GM19351 (cell line): ENCODE measurements around the gene SLC35F4.
"Not testable (repeated sequence)": the region's sequence is repeated elsewhere in the genome, so short reads cannot be mapped to it uniquely, and the experiment has no call there.

ENCODE experiments used
- ATAC-seq: cut with Tn5 transposase; IDR thresholded peaks from one replicate; pipeline ENCODE4 v1.9.1; 2021; ENCODE audit warnings: mild to moderate bottlenecking, moderate library complexity; ENCODE audit not compliant: unreplicated experiment

SLC35F4 gene

DNA sequence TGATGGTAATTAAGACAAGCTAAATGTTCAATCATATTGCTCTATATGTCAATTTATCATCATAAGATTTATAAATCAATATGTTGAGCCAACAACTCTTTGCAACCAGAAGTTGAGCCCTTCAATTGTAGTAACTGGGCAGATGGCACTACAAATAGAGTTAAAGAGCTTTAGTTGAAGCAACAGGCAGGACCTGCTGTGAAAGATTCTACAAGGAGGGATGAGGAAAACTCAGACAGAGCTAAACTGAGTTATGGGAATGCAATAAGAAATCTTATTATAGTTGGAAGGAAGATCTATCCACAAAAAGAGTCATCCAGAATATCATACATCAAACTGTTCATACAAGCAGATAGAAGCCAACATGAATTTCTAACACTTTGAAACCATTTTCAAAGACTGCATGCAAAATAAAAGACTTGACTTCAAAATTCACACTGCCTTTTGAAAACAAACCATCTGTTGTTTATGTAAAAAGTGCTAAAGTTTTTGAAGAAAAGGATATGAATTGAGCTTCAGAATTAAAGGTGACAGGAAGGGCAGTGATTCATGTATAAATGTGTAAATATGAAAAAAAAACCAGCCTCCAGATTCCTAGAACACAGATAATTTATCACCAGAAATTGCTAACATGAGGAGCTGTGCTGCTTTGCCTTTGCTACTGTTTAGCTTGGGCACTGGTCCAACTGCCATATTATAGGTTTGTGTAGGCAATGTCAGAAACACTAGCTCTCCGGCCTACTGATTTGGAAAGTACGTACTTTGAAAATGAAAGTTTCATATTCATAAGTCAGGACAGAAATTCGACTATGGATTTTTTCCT, 133.2 kb downstream of the SLC35F4 start:
- no peak for ATAC-seq

- ATAC-seq, result no peak
Observed at GRCh38 chr14:57729208-57730187, 136.4 kb downstream of the SLC35F4 start.

- ATAC-seq, result no peak
Observed at GRCh38 chr14:57725399-57726077, 140.4 kb downstream of the SLC35F4 start.

DNA sequence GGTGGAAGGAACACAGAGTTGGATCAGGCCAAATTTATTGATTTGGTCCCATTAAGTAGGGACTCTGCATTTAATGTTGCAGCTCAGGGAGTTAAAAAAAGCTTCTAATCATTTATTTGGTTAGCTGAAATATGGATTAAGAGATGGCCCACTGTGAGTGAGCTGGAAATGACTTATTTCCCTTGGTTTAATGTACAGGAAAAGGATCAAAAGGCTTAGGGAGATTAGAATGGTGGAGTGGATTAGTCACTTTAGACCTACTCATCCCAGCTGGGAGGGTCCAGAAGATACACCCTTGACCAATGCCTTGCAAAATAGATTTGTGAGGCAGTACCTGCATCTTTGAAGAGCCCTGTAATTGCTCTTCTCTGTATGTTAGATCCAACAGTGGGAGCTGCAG, 143.8 kb downstream of the SLC35F4 start:
- ATAC-seq, result not testable (repeated sequence)

DNA sequence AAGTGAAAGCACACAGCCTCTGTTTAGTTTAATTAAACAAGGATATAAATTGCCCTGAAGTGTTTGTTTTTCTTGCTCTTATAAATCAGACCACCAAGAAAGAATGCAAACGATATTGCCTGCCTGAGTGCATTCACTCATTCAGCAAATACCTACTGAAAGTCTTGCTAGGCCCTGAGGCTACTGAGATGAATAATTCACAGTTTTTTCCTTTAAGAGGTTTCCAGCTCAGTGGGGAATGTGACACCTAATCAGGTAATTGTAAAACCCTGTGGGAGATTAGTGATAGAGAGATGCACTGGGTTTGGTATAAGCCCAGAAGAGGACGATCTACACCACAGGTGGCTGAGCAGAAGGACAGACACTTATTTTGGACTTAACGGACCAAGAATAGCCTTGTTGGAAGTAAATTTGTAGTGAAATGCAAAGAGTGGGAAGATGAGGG, 151.4 kb downstream of the SLC35F4 start:
- no peak for ATAC-seq

GRCh38 chr14:57712698-57713097, 153.2 kb downstream of the SLC35F4 start:
- ATAC-seq, result no peak

DNA sequence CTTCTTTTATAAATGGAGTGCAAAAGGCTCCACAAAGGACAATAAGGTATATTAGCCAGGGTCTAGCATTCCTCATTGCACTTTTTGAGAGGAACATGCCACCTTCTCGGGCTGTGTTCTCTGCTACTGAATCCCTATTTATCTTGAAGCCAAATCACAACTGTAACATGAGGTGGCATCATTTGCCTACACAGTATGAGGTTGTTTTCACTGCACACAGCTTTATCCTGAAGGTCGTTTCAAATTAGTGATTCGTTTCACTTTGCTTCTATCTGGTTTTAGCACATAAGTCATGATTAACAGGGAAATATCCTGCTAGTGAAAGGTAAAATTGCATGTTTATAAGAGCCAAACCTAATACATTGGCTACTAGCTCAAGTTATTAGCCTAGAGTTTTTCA, 153.8 kb downstream of the SLC35F4 start:
- ATAC-seq, result no peak

DNA sequence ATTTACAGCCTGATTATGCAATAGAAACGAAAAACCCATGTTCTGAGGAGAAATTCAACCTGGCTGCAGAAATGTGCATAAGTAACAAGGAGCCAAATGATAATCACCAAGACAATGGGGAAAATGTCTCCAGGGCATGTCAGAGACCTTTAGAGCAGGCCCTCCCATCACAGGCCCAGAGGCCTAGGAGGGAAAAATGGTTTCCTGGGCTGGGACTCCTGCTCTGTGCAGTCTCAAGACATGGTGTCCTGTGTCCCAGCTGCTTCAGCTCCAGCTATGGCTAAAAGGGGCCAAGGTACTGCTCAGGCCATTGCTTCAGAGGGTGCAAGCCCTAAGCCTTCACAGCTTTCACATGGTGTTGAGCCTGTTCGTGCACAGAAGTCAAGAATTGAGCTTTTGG, 156.0 kb downstream of the SLC35F4 start:
- no peak for ATAC-seq

DNA sequence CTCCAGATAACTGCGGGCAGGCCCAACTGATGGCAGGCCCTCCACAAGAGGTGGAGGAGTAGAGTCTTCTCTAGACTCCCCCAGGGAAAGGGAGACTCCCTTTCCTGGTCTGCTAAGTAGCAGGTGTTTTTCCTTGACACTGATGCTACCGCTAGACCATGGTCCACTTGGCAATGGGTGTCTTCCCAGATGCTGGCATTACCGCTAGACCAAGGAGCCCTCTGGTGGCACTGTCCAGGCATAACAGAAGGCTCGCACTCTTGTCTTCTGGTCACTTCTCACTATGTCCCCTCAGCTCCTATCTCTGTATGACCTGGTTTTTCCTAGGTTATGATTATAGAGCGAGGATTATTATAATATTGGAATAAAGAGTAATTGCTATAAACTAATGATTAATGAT, 156.8 kb downstream of the SLC35F4 start:
- ATAC-seq, result not testable (repeated sequence)

DNA sequence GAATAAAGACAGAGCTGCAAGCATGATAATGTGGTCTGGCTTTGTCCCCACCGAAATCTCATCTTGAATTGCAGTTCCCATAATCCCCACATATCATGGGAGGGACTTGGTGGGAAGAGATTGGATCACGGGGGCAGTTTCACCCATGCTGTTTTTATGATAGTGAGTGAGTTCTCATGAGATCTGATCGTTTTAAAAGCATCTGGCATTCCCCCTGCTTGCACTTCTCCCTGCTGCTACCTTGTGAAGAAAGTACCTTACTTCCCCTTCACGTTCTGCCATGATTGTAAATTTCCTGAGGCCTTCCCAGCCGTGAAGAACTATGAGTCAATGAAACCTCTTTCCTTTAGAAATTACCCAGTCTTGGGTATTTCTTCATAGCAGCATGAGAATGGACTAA, 158.7 kb downstream of the SLC35F4 start:
- no peak for ATAC-seq

GRCh38 chr14:57704763-57705162, 161.1 kb downstream of the SLC35F4 start:
- no peak for ATAC-seq

GRCh38 chr14:57699947-57700346, 165.9 kb downstream of the SLC35F4 start:
- ATAC-seq, result no peak

DNA sequence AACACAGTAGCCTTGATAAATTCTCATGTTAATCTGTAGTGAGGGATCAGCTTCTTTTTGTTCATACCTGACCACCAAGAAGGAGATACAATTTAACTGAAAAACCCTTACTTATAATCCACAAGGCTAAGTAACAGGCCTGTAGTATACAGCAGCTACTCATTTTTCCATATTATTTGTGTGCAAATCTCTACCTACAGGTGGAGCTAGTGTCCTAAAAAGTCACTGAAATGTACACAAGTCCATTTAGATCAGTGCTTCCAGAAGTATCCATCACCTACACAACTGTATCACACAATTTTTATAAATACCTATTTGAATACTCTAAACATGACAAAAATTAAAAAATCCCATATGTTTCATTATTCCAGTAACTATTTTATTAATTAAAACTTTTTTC, 173.2 kb downstream of the SLC35F4 start:
- ATAC-seq, result no peak

- ATAC-seq, result no peak
Observed at GRCh38 chr14:57687416-57687815, 178.5 kb downstream of the SLC35F4 start.

DNA sequence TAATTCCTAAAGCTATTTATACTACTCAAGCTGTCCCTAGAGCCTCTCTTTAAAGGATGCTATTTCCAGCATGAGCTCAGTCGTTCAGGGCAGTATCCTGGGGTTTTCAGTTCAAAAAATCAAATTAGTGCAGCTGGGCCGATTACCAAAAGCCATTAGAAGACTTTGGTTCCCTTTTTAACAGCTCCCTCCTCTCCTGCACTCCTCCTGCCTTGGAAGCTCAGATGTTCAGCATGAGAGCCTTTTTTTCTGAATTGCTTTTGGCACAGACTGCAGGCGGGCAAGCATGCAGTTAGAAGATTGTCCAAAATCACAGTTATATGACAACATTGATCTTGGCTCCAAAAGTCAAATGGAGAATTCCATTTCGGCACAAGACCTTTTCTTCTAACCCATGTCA, 179.6 kb downstream of the SLC35F4 start:
- ATAC-seq, result no peak

- no peak for ATAC-seq
Observed at GRCh38 chr14:57671021-57671420, 194.9 kb downstream of the SLC35F4 start.

GRCh38 chr14:57660208-57660607, 205.7 kb downstream of the SLC35F4 start:
- no peak for ATAC-seq

DNA sequence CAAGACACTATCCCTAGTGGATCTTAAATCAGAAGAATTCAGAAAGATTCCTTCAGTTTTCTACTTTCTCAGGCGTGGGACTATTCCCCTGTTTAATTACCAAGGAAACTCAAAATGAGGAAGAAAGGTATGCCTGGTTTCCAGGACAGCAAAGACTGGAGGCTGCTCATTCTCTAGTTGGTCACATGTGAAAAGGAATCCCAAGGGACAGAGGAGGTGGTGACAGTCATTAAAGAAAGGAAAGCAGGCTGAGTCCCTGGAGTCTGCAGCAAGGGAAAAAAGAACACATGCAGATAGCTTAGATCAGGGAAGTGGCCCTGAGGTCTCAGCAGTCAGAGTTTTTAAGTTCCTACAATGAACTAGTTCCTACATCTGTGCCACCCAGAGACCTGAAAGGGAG, 206.8 kb downstream of the SLC35F4 start:
- no peak for ATAC-seq

DNA sequence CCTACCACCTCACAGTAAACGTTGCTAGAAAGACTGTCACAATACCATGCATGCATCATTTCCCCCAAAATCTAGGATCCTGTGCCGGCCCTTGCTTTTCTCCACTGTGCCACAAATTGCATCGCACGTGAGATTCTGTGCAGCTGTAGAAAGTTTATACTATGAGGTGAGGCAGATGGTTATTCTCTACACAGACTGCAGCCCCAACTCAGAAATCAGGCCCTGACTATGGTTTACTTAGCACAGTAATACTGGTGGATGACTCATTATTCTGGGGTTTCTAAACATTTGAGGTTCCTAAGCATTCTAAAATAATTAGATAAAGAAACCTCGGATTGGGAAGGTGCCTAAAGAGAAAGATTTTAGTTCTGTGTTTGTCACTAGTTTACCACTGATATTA, 208.4 kb downstream of the SLC35F4 start:
- ATAC-seq, result no peak

DNA sequence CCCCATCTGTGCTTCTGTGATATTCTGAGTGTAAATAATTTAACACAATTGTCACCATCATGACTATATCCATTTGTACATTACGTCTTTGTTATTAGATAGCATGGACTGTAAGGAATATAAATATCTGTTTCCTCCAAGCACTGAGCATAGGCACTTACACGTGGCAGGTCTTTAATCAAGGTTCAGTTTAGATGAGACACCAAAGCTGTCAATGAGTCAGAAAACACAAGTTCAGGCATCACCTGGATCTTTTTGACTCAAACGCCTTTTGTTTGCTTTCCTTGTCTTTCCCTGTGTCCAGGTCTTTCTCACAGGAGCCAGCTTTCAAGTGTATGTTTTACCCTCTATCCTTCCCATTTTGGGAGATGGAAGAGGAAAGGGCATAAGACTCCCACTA, 209.0 kb downstream of the SLC35F4 start:
- ATAC-seq, result no peak

DNA sequence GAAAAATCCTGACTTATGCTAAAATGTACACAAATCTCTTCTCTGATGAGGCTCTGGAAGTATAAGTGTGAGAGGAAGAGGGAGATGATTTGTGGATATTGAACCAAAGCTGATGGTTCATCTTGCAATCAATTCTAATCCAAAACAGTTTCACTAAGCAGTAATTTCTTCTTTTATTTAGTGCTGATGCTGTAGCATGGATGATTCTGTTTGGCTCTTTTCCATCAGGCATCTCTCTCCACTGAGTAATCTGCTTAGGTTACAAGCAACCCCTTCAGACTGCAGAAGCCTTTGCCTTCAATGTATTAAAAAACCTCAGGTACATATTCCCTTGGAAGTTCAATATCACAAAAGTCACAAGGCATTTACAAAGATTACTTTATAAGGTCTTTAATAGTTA, 213.1 kb downstream of the SLC35F4 start:
- no peak for ATAC-seq
